ENCODE results near the gene ARSJ.

DNA sequence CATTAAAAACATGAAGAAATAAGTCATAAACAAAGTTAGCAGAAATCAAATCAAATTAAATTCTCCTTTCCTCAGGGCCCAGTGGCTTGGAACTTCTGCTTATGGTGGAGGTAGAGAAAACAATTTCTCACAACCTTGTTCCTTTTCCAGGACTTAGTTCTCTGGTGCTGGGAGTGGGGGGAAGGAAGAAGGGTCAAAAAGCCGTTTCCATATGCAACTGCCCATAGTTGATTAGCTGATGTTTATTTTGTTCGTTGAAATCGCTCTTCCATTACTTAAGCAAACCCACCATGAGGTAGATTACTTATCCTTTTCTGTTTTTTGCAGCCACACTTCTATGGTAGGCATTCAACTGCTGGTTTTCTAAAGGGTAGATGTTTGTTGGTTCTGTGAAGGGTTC, 94.2 kb downstream of the ARSJ start:
- TF ChIP-seq POLR2A (IDR thresholded peaks at IDR 0.05; ENCODE audit: extremely low read depth, insufficient read length) (no peak), MYC (IDR thresholded peaks at IDR 0.05; ENCODE audit: low read depth, low read length) (no peak)
- TF ChIP-seq, protein P1, sequence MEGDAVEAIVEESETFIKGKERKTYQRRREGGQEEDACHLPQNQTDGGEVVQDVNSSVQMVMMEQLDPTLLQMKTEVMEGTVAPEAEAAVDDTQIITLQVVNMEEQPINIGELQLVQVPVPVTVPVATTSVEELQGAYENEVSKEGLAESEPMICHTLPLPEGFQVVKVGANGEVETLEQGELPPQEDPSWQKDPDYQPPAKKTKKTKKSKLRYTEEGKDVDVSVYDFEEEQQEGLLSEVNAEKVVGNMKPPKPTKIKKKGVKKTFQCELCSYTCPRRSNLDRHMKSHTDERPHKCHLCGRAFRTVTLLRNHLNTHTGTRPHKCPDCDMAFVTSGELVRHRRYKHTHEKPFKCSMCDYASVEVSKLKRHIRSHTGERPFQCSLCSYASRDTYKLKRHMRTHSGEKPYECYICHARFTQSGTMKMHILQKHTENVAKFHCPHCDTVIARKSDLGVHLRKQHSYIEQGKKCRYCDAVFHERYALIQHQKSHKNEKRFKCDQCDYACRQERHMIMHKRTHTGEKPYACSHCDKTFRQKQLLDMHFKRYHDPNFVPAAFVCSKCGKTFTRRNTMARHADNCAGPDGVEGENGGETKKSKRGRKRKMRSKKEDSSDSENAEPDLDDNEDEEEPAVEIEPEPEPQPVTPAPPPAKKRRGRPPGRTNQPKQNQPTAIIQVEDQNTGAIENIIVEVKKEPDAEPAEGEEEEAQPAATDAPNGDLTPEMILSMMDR (IDR thresholded peaks at IDR 0.05; ENCODE audit: low read depth, low read length): no peak
- TF ChIP-seq, protein P2, sequence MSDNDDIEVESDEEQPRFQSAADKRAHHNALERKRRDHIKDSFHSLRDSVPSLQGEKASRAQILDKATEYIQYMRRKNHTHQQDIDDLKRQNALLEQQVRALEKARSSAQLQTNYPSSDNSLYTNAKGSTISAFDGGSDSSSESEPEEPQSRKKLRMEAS (IDR thresholded peaks at IDR 0.05; ENCODE audit: low read depth, low read length): no peak

All from NB4 (cell line).